Smooth muscle cell of trachea (primary cell): Measurements from ENCODE around the gene BMF. TPM values are rescaled to one million over a fixed set of nuclear protein-coding genes. Genes with fewer than 3 reads are reported as not detected.

ENCODE experiments used
- total RNA-seq: library from RNA; depleted of rRNA; stranded (reverse); fragments of >200 nt; gene quantifications from 2 replicates; pipeline ENCODE4 v1.2.1, GENCODE V29; 2014

Gene BMF
- total RNA-seq: 4.8 and 6.4 TPM in 2 replicates

GRCh38 chr15:40108855-40109735, at the start of gene BMF:
Gene BMF (minus strand): TSS chr15:40108879. CDS start chr15:40106086, 2,793 bp downstream.

GRCh38 chr15:40038638-40039543, 69.8 kb downstream of the BMF start, which contains the start of gene SRP14:
Gene SRP14 (minus strand): TSS chr15:40039181. CDS start chr15:40039116, 65 bp downstream.

Other genes with a start within 250 kb of the BMF start
- gene GPR176, start 188.6 kb downstream of the BMF start, total RNA-seq: 103 and 182 TPM in 2 replicates
- gene EIF2AK4, start 174.8 kb downstream of the BMF start, total RNA-seq: 91.6 and 98.2 TPM in 2 replicates
- 208 and 209 TPM in 2 replicates for gene SRP14, start 69.7 kb downstream of the BMF start, total RNA-seq
- gene BUB1B, start 52.2 kb upstream of the BMF start, total RNA-seq: 1.8 and 33.3 TPM in 2 replicates
- under 0.01 and 0.29 TPM in 2 replicates for gene PAK6, start 130.2 kb upstream of the BMF start, total RNA-seq
- not detected in 2 replicates for gene ANKRD63, start 174.2 kb upstream of the BMF start, total RNA-seq
- gene PLCB2, start 199.1 kb upstream of the BMF start, total RNA-seq: 0.17 and 0.29 TPM in 2 replicates
- 5.4 and 15.7 TPM in 2 replicates for gene INAFM2, start 214.8 kb upstream of the BMF start, total RNA-seq
- 21.2 and 39.2 TPM in 2 replicates for gene CCDC9B, start 232.1 kb upstream of the BMF start, total RNA-seq
- gene PHGR1, start 242.2 kb upstream of the BMF start, total RNA-seq: not detected in 2 replicates
- under 0.01 and 2.2 TPM in 2 replicates for gene DISP2, start 249.3 kb upstream of the BMF start, total RNA-seq